PC-9 (cell line): ENCODE results near the gene NUP214.

Source experiments
- EZH2 ChIP-seq: fragments of 200-600 bp; sonication (generic); IDR thresholded peaks from 2 replicates; pipeline ENCODE4 v1.8.0; 2017; ENCODE audit warnings: antibody characterized with exemption, low read depth
- TF ChIP-seq, protein P1 (sequence below): fragments of 200-600 bp; sonication (generic); conservative IDR thresholded peaks from 2 replicates; pipeline ENCODE4 v1.6.1; 2017; ENCODE audit warnings: mixed run types, antibody characterized with exemption, mild to moderate bottlenecking, moderate library complexity

DNA sequence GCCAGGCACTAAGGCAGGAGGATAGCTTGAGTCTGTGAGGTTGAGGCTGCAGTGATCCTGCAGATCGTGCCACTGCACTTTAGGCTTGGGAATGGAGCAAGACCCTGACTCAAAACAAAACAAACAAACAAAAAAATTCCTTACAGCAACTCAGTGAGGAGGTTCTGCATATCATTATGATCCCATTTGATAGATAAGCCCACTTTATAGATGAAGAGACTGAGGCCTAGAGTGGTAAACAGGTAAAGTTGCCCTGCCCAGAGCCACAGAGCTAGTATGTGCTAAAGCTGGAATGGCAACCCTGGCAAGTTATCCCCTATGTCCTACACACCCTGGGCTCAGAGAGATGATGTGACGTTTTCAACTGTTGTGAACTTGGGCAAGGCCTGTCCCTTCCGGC, 21.9 kb upstream of the NUP214 start:
- TF ChIP-seq, protein P1, sequence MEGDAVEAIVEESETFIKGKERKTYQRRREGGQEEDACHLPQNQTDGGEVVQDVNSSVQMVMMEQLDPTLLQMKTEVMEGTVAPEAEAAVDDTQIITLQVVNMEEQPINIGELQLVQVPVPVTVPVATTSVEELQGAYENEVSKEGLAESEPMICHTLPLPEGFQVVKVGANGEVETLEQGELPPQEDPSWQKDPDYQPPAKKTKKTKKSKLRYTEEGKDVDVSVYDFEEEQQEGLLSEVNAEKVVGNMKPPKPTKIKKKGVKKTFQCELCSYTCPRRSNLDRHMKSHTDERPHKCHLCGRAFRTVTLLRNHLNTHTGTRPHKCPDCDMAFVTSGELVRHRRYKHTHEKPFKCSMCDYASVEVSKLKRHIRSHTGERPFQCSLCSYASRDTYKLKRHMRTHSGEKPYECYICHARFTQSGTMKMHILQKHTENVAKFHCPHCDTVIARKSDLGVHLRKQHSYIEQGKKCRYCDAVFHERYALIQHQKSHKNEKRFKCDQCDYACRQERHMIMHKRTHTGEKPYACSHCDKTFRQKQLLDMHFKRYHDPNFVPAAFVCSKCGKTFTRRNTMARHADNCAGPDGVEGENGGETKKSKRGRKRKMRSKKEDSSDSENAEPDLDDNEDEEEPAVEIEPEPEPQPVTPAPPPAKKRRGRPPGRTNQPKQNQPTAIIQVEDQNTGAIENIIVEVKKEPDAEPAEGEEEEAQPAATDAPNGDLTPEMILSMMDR, result no peak
- TF ChIP-seq EZH2, result no peak
